HG02943 (cell line): Measurements from ENCODE around the gene PTPRU.

Experiments
- ATAC-seq: cut with Tn5 transposase; IDR thresholded peaks from one replicate; pipeline ENCODE4 v1.9.1; 2021; ENCODE audit warnings: mild to moderate bottlenecking, low read depth, moderate library complexity; ENCODE audit not compliant: unreplicated experiment

The PTPRU gene

DNA sequence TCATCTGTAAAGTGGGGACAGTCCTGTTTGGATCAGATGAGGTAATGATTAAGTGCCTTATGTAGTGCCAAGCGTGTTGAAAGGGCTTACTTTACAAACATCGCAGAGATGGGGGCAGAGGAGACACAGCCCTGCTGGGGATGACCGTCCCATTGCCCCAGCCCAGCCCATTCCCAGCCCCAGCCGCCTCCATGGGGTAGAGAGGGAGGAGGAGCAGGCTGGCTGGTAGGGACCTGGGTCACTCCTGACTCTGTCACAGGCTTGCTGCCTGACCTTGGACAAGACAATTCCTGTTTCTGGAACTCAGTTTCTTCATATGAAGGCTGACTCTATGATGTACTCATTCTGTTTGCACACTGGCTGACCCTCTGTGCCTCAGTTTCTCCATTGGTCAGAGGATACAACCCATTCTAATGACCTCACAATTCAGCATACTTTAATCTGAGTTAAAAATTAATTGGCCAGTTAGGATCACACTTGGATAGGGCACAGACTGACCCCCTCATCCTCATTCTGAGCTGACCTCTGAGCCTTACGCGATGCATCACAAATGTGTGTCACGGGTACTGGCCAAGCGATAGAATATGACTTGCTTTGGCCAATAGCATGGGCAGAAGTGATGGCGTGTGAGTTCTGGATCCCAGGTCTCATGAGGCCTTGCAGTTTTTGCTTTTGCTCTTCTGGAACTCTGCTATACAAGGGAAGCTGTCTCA, 91.1 kb downstream of the PTPRU start:
- no peak for ATAC-seq

DNA sequence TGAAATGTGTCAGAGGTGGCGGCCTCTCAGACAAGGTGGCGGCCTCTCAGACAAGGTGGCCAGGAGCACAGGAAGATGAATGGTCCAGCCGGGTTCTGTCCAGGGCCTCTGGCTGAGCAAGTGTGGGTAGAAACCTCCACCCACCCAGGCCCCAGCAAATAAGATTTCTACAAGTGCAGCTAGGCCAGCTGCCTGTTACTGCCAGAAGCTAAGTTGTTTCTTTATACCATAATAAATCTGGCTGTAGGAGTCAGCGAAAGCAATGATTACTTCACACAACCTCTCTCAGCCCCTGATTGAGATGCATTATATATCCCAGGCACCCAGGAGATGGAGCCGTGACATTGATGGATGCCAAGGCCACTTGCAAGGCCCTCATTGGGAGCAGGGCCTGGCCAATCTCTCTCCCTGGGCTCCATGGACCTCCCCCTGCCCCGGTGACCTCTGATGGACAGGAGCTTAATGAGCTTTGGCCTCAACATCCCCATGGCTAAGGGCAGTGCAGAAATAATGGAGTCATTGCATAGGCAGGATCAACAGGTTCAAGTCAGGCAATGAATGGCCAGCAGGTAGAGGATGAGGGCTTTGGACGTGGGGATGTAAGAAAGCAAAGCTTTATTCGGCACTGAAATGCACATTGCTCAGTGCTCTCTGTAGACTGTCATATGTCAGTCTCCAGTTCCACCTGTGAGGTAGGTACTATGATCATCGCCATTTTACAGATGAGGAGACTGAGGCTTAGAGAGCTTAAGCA, 92.9 kb downstream of the PTPRU start:
- no peak for ATAC-seq

DNA sequence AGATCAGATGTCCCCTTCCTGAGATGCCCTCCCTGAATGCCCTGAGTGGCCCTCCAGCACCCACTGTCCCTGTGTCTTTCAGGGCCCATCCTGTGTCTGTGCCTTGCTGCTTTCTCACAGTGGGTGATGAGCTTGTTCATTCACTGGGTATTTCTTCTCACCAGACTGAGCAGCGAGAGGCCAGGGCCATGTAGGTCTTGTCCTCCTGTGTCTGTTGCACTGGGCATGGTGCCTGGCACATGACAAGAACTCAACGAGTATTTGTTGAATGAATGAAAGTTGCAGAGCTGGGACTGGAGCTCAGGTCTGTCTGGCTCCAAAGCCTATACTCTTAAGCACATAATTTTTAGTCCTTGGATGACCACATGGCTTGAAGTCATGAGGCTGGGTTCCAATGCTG, 93.8 kb downstream of the PTPRU start:
- ATAC-seq = no peak

DNA sequence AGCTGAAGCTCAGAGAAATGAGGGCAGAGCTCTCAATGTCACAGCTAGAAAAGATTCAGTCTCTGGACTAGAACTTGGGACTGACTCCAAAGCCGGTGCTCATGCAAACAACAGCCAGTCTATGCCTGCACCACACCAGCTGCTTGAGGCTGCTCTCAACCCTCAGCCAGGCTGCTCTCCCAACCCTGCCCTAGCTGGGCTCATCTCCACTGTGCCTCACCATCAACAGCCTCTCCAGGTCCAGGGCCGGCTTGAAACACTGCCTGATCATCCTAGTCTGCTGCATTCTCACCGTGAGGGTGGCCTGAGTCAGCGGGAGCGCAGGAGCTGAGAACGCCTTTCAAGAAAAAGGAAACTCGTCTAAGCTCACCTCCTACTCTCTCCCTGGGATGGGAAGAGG, 94.5 kb downstream of the PTPRU start:
- ATAC-seq = no peak

DNA sequence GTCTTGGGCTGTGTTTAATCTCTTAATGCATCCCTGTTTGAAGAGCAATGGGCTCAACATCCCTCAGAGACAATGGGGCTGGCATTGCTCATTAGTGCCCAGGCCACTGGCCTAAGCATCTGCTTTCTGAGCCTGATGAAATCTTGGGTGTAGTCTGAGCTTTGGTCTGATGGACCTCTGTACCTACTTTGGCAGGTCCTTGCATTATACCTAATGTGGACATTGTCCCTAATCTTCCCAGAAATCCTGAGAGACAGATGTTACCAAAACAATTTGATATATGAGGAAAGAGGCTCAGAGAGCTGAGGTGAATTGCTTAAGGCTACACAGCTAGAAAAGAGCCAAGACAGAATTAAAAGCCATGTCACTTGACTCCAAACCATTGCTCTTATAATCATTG, 95.0 kb downstream of the PTPRU start:
- ATAC-seq = no peak

DNA sequence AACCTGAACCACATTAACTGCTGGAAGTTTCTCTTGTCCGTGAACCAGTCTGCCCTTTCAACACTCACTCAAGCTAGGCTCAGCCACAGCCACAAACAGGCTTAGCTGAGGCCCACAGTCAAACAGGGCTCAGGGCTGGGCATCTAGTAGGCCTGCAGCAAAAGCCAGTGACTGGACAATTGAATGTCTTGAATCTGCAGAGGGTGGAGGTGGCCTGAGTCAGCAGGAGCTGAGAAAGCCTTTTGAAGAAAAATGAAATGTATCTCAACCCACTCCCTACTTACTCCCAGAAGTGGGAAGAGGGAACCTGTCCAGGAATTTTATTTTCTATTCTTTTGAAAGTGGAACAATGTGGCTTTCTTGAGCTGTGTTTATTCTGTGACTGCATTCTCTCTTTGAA, 95.4 kb downstream of the PTPRU start:
- no peak for ATAC-seq

DNA sequence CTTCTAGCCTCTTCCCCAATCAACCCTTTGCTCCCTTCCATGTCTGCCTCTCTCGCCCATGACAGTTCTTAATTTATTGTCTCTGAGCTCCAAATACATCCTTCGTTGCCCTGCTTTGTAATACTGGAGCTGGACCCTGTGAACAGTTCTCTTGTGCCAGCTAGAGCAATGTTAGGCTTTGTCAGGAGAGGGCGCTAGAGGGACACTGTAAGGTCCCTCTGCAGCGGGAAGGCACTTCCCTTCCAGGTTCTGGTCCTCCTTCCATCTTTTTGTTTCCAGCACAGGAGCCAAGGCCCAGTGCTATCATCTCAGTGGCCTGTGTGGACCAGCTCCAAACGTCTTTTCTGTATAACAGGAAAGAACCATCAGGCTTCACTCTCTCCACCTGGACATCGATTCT, 95.9 kb downstream of the PTPRU start:
- no peak for ATAC-seq

DNA sequence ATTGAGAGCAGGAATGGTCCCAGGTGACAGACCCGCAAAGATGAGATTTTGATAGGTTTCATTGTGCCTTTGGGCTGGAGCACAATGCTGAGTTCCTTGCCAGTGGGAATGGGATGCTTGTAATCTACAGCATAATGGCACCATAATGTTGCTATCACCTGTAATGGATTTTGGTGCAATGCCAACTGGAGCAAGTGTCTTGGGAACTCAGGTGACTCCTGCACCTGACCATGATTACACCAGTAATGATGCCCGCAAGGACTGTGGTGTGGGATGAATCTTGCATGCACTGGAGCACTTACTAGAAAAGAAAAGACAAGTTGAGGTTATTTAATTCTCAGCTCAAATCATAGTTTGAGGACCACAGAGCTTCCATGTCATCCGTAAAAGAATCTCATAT, 96.7 kb downstream of the PTPRU start:
- no peak for ATAC-seq

DNA sequence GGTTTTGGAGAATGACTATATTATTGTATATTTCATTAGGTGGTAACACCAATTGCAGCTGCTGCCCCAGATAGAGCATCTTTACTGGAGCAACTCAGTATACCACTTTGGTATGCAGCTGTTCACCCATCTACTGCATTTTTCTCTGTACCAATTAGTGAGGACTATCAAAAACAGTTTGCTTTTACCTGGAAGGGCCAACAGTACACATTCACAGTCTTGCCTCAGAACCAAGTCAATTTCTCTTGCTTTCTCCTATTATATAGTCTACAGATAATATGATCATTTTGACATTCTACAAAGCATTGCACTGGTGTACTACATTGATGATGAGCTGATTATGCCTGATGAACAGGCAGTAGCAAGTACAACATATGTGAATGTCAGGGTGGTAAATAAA, 99.3 kb downstream of the PTPRU start:
- ATAC-seq = no peak

DNA sequence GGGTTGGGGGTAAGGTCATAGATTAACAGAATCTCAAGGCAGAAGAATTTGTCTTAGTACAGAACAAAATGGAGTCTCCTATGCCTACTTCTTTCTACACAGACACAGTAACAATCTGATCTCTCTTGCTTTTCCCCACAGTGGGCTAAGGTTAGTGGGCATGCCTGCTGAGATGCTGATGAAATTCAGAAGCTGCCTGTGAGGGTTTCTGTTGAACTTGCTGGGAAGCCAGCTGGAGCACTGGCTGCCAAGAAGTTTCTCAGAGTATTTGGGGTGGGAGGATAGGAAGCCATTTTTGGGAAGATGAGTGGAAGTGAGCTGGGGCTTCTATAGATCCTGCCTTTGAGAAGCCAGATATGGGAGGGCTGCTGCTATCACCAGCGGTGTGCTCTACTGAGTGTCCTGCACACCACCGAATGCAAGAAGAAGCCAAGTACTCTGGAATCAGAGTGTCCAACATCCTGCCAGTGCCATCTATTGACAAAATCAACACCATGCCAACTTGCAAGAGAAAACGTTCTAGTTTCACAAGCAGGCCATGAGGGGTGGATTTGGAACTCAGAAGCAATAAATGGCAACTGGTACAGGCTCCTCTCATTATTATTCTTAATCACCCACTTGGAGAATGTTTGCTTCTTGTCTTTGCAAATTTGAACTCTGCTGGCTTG, 102.7 kb downstream of the PTPRU start:
- ATAC-seq = no peak

DNA sequence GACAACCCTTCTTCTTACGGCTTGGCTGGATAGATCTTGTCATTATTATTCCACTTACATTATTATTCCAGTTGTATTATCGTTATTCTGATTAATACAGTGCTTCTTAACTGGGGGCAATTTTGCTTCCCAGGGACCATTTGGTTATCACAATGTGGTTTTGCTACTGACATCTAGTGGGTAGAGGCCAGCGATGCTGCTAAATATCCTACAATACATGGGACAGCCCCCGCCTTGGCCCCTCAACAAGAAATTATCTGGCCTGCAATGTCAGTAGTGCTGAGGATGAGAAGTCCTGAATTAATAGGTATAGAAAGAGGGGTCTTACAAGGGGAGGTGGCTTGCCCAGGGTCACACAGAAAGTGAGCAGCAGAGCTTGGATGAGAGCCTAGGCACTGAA, 105.6 kb downstream of the PTPRU start:
- no peak for ATAC-seq

DNA sequence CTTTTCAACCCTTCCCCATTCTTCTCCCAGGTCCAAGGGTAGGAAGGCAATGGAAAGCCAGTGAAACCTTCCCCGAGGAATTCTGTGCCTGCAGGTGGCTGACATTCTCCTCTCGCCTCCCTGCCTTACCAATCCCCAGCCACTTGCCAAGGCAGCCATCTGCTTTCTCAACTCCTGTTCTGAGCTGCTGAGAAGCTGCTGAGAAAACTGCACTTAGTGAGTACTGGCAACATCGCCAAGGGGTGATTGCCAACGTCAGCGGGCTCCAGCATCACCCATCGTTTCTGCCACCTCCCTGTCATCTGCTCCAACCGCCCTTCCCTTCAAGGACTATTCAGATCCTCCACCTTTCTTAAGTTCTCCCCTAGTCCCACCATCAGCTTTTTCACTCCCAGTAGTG, 106.0 kb downstream of the PTPRU start:
- no peak for ATAC-seq

DNA sequence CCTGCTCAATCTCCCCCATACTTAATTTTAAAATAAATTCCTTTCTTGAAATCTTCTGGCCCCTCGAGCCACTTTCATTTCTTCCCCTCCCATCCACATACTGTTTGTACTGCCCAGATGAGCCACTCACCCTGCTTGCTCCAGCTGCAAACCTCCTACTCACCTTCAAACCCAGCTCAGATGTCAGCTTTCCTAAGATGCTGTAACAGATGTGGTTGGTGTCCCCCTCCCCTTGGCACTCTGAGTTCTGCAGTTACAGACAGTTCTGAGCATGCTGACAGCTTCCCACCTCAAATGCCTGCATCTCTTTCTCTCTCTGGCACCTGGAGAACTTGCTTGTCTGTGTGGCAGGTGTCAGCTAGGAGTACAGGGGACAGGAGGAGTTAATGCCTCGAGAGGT, 106.7 kb downstream of the PTPRU start:
- ATAC-seq = no peak

DNA sequence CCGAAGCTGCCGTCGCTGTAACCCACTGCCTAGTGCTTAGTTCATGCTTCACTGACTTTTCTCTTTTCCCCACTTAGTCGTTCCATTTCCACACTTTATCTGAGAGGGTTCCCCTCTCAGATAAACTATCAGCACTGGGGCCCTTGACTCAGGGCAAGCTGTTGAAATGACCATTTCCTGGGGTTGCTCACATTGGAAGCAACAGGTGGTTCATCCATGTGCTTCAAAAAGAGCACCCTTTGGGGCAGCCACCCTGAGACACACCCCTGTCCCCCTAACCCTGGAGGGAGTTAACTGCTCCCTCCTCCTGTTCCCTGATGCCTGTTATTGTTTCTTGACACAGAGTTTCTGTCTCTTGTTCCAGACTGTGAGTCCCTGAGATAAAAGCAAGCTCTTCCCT, 107.2 kb downstream of the PTPRU start:
- no peak for ATAC-seq

DNA sequence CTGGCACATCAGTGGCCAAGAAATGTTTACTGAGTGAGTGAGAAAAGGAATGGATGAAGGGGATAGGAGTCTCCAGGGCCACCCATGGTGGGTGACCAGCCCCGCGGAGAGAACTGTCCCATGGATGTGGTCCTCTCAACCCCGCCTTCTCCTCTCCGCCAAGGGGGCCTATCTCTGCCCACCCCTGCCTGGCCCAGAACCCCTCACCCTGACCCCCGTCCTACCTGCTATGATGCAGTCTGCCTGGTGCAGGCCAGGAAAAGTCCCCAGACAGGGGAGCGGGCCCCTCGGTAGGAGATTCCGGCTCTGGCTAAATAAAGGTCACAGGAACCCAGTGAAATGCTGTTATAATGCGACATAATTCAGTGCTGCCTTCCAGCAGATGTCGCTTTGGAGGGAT, 107.6 kb downstream of the PTPRU start:
- ATAC-seq = no peak

DNA sequence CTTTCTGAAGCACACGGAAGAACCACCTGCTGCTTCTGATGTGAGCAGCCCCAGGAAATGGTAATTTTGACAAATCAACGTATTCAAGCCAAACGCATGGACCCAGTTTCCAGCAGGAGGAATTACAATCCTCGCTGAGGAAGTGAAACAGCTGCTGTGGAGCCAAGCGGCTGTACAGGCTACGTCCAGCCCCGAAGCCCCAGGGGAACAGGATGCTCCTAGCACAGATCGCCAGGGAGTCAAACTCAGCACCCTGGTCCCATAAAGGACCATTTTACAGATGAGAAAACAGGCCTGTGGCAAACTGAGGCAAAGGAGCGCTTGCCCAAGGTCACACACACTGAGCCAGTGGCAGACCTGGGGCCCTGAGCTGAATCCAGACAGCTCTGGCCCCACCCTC, 108.0 kb downstream of the PTPRU start:
- no peak for ATAC-seq

DNA sequence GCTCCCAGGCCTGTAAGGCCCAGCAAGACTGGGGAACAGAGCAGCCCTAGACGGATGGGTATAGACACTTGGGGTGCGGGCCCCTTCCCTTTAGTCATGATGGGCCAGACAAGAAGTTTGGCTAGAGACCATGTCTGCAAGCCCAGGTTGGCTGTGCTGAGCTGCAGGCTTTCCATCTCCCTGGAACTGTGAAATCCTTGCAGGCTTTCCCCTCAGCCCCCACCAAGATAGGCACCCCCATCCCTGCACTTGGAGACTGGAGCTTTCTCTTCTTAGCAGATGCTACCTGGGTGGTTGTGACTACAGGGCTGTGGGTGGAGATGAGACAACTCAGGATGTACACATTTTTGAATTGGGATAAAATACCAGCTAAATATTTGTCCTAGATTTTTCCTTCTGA, 110.3 kb downstream of the PTPRU start:
- ATAC-seq = no peak

DNA sequence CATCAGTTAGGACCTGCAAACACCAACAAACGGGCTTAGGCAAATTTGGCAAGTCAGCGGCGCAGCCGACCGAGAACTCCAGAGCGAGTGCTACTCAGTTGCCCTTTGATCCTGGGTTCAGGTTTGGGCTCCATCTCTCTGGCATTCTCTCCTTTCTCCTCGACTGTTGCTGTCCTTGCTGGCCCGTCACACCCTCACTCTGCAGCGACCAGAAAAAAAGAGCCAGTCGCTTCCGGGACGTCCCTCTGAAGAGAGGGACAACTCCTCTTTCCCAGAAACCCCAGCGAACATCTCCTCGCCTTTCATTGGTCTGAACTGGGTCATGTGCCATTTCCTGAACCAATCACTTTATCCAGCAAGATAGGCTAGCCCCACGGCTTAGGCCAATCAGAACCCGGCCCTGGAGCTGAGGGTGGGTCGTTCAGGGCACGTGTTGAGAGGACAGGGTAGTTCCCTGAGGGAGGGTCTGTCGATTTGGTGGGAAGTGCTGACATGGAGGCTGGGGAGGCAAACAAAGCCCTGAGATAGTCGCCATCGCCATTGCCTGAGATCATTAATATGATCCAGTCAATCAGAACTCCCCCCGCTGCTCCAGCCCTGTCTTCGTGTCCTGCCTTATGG, 113.7 kb downstream of the PTPRU start:
- ATAC-seq = no peak

DNA sequence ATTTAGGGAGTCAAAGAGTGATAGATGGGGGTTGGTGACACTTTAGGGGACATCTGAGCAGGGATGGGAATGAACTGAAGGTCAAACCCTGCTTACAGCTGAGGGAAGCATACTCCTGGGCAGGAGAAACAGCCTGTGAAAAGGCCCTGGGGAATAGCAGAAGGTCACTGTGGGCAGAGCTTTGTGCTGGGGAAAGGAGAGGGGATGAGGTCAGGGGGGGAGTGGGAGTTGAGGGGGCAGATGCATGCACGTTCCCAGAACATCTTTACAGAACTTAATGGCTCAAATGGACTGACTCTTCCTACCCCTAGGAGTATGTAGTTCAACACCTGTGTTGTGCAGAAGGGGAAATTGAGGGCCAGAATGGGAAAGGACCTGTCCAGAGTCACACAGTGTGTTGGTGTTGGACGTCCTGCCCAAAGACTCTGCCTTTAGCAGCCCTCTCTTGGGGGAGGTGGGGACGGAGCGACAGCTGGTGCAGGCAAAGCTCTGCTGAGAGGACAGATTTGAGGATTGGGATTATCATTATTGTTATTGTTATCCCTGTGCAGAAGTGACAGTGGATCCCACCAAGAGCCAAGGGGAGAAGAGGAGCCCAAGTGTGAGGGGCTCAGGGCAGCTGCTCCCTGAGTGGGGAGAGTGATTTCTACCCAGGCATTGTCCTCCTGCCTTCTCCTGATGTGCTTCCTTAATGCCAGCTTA, 116.5 kb downstream of the PTPRU start:
- no peak for ATAC-seq

DNA sequence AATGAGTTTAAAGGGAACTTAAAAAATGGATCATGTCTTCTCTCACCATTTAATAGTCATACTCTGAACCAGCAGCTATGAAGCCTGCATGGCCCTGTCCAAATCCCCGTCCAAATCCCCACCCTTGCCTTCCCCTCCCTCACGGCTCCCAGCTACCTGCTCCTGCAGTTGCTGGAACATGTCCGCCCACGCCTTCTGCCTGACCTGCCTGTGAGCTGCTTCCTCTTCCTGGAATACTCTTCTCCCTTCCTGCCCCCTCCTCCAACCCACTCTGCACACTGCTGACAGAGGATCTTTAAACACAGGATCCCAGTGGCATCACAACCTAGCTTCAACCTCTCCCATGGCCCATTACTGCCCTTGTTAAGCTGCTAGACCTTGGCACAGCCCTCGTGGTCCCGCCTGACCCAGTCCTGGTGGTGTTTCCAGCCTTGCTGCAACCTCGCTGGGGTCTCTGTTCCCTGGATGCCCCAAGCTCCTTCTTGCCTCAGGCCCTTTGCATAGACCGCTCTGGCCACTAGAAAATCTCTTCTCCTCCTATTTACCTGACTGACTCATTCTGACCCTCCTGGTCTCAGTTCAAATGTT, 118.3 kb downstream of the PTPRU start:
- no peak for ATAC-seq
